ENCODE measurements around the gene AOPEP.

GRCh38 chr9:94867842-94868312 lies 141.4 kb downstream of the AOPEP start:
- TF ChIP-seq ZNF839 (CRISPR knock-in tag; IDR thresholded peaks at IDR 0.05; ENCODE audit: borderline replicate concordance), result no peak
- TF ChIP-seq KDM1A (CRISPR knock-in tag; IDR thresholded peaks at IDR 0.05), result no peak
- no peak for TF ChIP-seq CTCF (CRISPR knock-in tag; IDR thresholded peaks at IDR 0.05)
- no peak for TF ChIP-seq RAD21 (CRISPR knock-in tag; IDR thresholded peaks at IDR 0.05)
